Vagina (tissue), 2 donors: ENCODE measurements around the gene TELO2. TPM values are rescaled to one million over a fixed set of nuclear protein-coding genes. Genes with fewer than 3 reads are reported as not detected.
A peak's percentile ranks its signal among the peaks of the same experiment; 100 is the strongest.

Source experiments
- DNase-seq, 2 donors: peaks; one replicate each; pipeline ENCODE4 v3.0.0-alpha.2; 2017; ENCODE audit errors: extremely low spot score in 2 of 2
- H3K27ac ChIP-seq: fragments of 200-600 bp; sonication (generic); one replicate; pipeline ENCODE4 v1.5.1; 2019
- H3K27me3 ChIP-seq: fragments of 200-600 bp; sonication (generic); one replicate; pipeline ENCODE4 v1.5.1; 2019
- H3K36me3 ChIP-seq, 2 donors: fragments of 200-600 bp; sonication (generic); one replicate each; pipeline ENCODE4 v1.5.1; 2017 to 2019
- H3K4me1 ChIP-seq: fragments of 200-600 bp; sonication (generic); one replicate; pipeline ENCODE4 v1.5.1; 2019
- H3K4me3 ChIP-seq, 2 donors: fragments of 200-600 bp; sonication (generic); 1 replicate in 1 of 2; 2 replicates in 1 of 2; pipeline ENCODE4 v1.5.1; 2016 to 2019
- H3K9me3 ChIP-seq: fragments of 200-600 bp; sonication (generic); one replicate; pipeline ENCODE4 v1.5.1; 2019
- POLR2A ChIP-seq, 2 donors: fragments of 450-650 bp; IDR thresholded peaks; one replicate each; pipeline ENCODE4 v1.6.1; 2017; ENCODE audit warnings: antibody characterized with exemption in 2 of 2, mild to moderate bottlenecking in 2 of 2, moderate library complexity in 2 of 2
- POLR2AphosphoS5 ChIP-seq, 2 donors: sonication (generic); formaldehyde crosslinking; IDR thresholded peaks; one replicate each; pipeline ENCODE4 v1.9.0; 2017; ENCODE audit warnings: antibody characterized with exemption in 2 of 2, mild to moderate bottlenecking in 2 of 2, low read depth in 1 of 2; ENCODE audit not compliant: insufficient read depth in 1 of 2
- intact Hi-C: fragments of 100-400 bp; cut with DNase I; formaldehyde crosslinking; loops from one replicate; pipeline ENCODE4 v1.15.1; 2023
- total RNA-seq: library from RNA; depleted of rRNA; stranded (reverse); fragments of >200 nt; gene quantifications from one replicate; pipeline ENCODE4 v1.2.3, GENCODE V29; 2016
- TF ChIP-seq, protein P1 (sequence below), 3 experiments: fragments of 450-650 bp in 2 of 3; fragments of 200-600 bp in 1 of 3; sonication (generic) in 1 of 3; IDR thresholded peaks; one replicate each; pipeline ENCODE4 v1.5.1; 2017 to 2019; ENCODE audit warnings: antibody characterized with exemption in 3 of 3, mild to moderate bottlenecking in 2 of 3, moderate library complexity in 2 of 3

TELO2 gene
- total RNA-seq, 1 donor from 2014 or later, result 23.8 TPM

DNA sequence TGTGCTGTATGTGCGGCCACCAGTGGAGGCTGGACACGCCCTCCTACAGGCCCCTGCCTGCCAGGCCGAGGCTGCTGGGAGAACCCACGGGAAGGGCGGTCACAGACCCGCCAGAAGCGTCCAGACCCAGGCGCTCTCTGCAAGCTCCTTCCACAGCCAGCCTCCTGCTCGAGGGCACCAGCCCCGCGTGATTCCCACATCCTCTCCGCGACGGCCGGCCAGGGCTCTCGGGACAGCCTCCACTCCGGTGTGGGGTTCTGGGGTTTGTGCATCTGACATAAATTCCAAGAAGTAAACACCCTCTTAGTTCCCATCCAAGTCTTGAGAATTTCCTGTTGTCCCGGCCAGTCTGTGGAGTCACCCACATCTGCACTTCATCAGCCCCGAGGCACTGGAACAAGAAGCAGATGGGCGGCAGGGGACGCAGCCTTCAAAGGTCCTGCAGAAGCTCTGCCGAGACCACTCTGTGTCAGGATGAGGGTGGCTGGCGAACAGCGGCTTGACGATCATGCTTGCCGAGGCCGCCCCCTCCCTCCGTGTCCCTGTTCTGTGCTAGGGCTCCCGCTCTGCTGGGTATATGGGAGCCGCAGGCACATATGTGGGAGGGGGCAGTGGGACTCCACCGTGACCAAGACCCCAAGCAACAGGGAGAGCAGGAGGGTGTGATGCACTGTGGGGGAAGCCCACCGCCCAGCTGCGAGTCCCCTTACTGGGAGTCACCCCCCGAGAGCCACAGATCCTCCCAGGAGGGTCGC, 37.9 kb downstream of the TELO2 start:
- Histone ChIP-seq H3K27ac (peak overlapping the region; percentile 91), H3K36me3 (no peaks in the 10 kb centered on the region), H3K4me3 (peak overlapping the region; percentile 23 to 64), H3K27me3 (no peaks in the 10 kb centered on the region), H3K4me1 (peaks cover 76% of the 10 kb centered on the region), H3K9me3 (no peaks in the 10 kb centered on the region)
- DNase-seq, result no peak
- TF ChIP-seq POLR2A (IDR thresholded peaks at IDR 0.05) (no peak), POLR2AphosphoS5 (IDR thresholded peaks at IDR 0.05; ENCODE audit: insufficient read depth in 1 of 2, low read depth in 1 of 2) (peak in 1 of 2 donors; percentile 81)
- intact Hi-C loops, result loop anchor here (5.0 kb wide), 1 partner anchor 81 kb away; the partner anchor contains the start of genes CRAMP1 and IFT140

DNA sequence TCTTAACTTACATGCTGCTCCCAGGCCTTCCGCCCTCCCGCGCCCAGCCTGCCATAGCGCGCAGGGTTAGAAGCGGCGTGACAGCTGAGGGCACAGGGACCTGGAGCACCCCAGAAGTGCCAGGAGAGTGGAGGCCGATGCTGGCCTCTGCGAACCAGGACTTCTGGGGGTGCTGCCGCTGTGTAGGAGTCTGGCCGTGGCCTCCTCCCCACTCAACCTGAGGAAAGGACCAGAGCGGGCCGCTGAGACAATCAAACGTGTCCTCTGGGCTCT, 38.4 kb downstream of the TELO2 start:
- peaks cover 81% of the 10 kb centered on the region for H3K4me1 ChIP-seq
- intact Hi-C loops, result loop anchor here (5.0 kb wide), 1 partner anchor 81 kb away; the partner anchor contains the start of genes CRAMP1 and IFT140
- peak overlapping the region; percentile 23 to 64 for H3K4me3 ChIP-seq

DNA sequence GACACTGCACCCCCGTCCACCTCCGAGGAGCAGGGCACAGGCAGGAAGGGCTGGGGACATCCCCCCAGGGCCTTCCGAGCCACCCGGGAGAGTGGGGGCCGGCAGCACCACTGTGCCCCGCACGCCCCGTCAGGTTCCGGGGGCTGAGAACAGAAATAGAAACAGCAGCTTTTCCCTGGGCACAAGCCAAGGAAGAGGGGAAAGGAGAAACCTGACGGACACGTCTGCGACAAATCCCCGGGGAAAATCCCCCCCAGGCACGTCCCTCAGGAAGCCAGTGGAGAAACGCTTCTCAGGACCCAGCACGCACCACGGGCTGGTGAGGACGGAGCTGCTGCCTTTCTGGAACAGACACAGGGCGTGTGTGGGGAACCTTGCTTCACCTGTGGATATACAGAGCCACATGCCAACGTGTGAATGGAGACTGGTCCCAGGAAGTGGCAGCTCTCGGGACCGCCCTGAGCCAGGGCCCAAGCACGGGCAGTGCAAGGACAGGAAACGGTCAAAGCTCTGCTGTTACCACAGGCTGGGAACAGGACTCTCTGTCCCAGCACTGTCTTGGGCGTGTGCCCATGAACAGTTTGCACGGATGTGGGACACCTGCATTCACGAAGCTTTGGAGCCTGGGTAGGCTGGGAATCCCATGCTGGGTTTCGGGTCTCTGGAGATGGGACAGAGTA, 39.1 kb downstream of the TELO2 start:
- H3K9me3 ChIP-seq, result no peaks in the 10 kb centered on the region
- H3K4me3 ChIP-seq, result peak overlapping the region; percentile 61 to 64
- H3K27me3 ChIP-seq, result no peaks in the 10 kb centered on the region
- intact Hi-C loops, result loop anchor here (2.0 to 5.0 kb wide), 2 partner anchors 15 to 80 kb away; partner anchors contain the start of genes CRAMP1 and IFT140
- TF ChIP-seq POLR2A (IDR thresholded peaks at IDR 0.05) (no peak), POLR2AphosphoS5 (IDR thresholded peaks at IDR 0.05; ENCODE audit: insufficient read depth in 1 of 2, low read depth in 1 of 2) (peak in 1 of 2 donors; percentile 71)
- TF ChIP-seq, protein P1, sequence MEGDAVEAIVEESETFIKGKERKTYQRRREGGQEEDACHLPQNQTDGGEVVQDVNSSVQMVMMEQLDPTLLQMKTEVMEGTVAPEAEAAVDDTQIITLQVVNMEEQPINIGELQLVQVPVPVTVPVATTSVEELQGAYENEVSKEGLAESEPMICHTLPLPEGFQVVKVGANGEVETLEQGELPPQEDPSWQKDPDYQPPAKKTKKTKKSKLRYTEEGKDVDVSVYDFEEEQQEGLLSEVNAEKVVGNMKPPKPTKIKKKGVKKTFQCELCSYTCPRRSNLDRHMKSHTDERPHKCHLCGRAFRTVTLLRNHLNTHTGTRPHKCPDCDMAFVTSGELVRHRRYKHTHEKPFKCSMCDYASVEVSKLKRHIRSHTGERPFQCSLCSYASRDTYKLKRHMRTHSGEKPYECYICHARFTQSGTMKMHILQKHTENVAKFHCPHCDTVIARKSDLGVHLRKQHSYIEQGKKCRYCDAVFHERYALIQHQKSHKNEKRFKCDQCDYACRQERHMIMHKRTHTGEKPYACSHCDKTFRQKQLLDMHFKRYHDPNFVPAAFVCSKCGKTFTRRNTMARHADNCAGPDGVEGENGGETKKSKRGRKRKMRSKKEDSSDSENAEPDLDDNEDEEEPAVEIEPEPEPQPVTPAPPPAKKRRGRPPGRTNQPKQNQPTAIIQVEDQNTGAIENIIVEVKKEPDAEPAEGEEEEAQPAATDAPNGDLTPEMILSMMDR (IDR thresholded peaks at IDR 0.05), result no peak
- H3K4me1 ChIP-seq, result peaks cover 87% of the 10 kb centered on the region
- DNase-seq, result no peak
- peaks cover 0 to 8% of the 10 kb centered on the region in 2 donors for H3K36me3 ChIP-seq
- H3K27ac ChIP-seq, result peak overlapping the region; percentile 91

More for the DNA sequence above, 38.4 kb downstream of the TELO2 start:
- H3K27ac ChIP-seq, result peak overlapping the region; percentile 91
- H3K9me3 ChIP-seq, result no peaks in the 10 kb centered on the region
- H3K36me3 ChIP-seq, result peaks cover 0 to 1% of the 10 kb centered on the region in 2 donors
- no peaks in the 10 kb centered on the region for H3K27me3 ChIP-seq
- no peak for DNase-seq
- TF ChIP-seq POLR2A (IDR thresholded peaks at IDR 0.05), result no peak
- TF ChIP-seq, protein P1 (IDR thresholded peaks at IDR 0.05), result no peak
- no peak for TF ChIP-seq POLR2AphosphoS5 (IDR thresholded peaks at IDR 0.05; ENCODE audit: insufficient read depth in 1 of 2, low read depth in 1 of 2)

DNA sequence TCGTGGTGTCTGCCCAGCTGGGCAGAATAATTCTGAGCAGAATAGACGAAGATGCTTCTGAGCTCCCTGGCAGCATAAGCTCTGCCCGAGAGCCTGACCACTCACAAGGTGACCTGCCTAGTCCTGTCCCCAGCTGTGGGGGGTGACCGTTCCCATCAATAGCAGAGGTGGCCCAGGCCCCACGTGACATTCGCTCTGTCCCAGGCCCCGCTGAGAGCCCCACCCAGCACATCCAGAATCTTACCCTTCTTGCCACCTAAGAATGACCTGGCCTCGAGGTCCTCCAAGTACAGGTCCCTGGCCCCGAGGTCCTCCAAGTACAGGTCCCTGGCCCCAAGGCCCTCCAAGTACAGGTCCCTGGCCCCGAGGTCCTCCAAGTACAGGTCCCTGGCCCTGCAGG, 39.6 kb downstream of the TELO2 start:
- peak overlapping the region; percentile 61 to 64 for H3K4me3 ChIP-seq
- intact Hi-C loops, result loop anchor here (2.0 to 5.0 kb wide), 2 partner anchors 14 to 80 kb away; partner anchors contain the start of genes CRAMP1 and IFT140
- H3K27ac ChIP-seq, result peak overlapping the region; percentile 91
- TF ChIP-seq POLR2AphosphoS5 (IDR thresholded peaks at IDR 0.05; ENCODE audit: insufficient read depth in 1 of 2, low read depth in 1 of 2), result no peak
- TF ChIP-seq POLR2A (IDR thresholded peaks at IDR 0.05), result no peak
- TF ChIP-seq, protein P1 (IDR thresholded peaks at IDR 0.05), result no peak
- H3K4me1 ChIP-seq, result peaks cover 84% of the 10 kb centered on the region
- DNase-seq, result no peak
- H3K27me3 ChIP-seq, result no peaks in the 10 kb centered on the region
- no peaks in the 10 kb centered on the region for H3K9me3 ChIP-seq
- peaks cover 0 to 12% of the 10 kb centered on the region in 2 donors for H3K36me3 ChIP-seq

DNA sequence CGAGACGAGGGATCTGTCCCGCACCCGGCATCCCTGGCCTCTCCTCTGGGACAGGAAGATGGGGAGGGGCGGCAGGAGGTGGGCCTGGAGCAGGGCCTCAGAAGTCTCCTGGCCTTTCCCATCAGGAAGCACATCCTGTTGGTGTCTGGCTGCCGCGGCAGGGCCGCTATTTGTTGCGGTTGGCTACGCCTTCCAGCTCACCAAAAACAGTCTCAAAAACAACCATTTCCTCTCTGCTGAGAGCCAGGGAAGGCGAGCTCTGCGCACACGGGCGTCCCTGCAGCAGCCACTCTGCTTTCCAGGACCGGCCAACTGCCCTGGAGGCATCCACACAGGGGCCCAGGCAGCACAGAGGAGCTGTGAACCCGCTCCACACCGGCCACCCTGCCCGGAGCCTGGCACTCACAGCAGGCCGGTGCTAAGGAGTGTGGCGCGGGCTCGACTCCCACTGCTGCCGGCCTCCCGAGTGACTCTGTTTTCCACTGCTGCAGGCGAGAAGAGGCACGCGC, 40.3 kb downstream of the TELO2 start, which contains the start of gene TMEM204:
Gene TMEM204, plus strand, starts transcription at position 224 of the 509 bp plus-strand sequence. CDS start 610 bp downstream, outside the sequence.
- Histone ChIP-seq H3K36me3 (peaks cover 0 to 19% of the 10 kb centered on the region in 2 donors), H3K27me3 (no peaks in the 10 kb centered on the region), H3K9me3 (no peaks in the 10 kb centered on the region), H3K27ac (peak within 1 kb of the TSS; percentile 91), H3K4me3 (peak within 1 kb of the TSS; percentile 61 to 64), H3K4me1 (peaks cover 85% of the 10 kb centered on the region)
- no peak for DNase-seq
- intact Hi-C loops, result loop anchor here (2.0 to 5.0 kb wide), 2 partner anchors 13 to 79 kb away; partner anchors contain the start of genes CRAMP1 and IFT140
- peak; percentile 29 to 80 for TF ChIP-seq POLR2AphosphoS5 (IDR thresholded peaks at IDR 0.05; ENCODE audit: insufficient read depth in 1 of 2, low read depth in 1 of 2)
- TF ChIP-seq, protein P1 (IDR thresholded peaks at IDR 0.05), result no peak
- TF ChIP-seq POLR2A (IDR thresholded peaks at IDR 0.05), result no peak
